ENCODE results near the gene LDLRAD3. TPM values are rescaled to one million over a fixed set of nuclear protein-coding genes. Genes with fewer than 3 reads are reported as not detected.

The LDLRAD3 gene
- polyA plus RNA-seq, 1 donor (not counting 4 experiments of a cell fraction or from before 2014, with no cell fraction given) = 13.1 TPM

- Histone ChIP-seq H3K27me3 (ENCODE audit: control insufficient read depth, extremely low read depth, insufficient read depth, low read length) (no peaks in the 10 kb centered on the region), H3K27ac (ENCODE audit: control insufficient read depth, insufficient read depth, low read length) (no peak overlapping the region), H3K9ac (ENCODE audit: control insufficient read depth, extremely low read depth, insufficient read depth, low read length) (no peak overlapping the region), H2AFZ (ENCODE audit: control insufficient read depth, low read length) (no peak overlapping the region), H3K4me3 (ENCODE audit: control insufficient read depth in 2 of 3, extremely low read depth in 1 of 3, insufficient read depth in 2 of 3, low read depth in 1 of 3, low read length in 3 of 3) (no peak overlapping the region), H4K20me1 (ENCODE audit: control insufficient read depth, extremely low read depth, insufficient read depth, low read length) (no peaks in the 10 kb centered on the region), H3K36me3 (ENCODE audit: control insufficient read depth in 2 of 2, extremely low read depth in 1 of 2, insufficient read depth in 2 of 2, low read length in 2 of 2) (peaks cover 0 to 8% of the 10 kb centered on the region in 2 experiments), H3K9me3 (ENCODE audit: control insufficient read depth, low read depth, low read length) (no peaks in the 10 kb centered on the region), H3K4me2 (ENCODE audit: control insufficient read depth, extremely low read depth, insufficient read depth, low read depth, low read length) (no peak overlapping the region), H3K79me2 (ENCODE audit: control insufficient read depth, insufficient read depth, low read length) (no peaks in the 10 kb centered on the region), H3K9me1 (ENCODE audit: control insufficient read depth, extremely low read depth, insufficient read depth, low read length) (no peaks in the 10 kb centered on the region), H3K4me1 (ENCODE audit: control insufficient read depth, extremely low read depth, insufficient read depth, low read length) (no peaks in the 10 kb centered on the region)
- FAIRE-seq (no peak), DNase-seq (ENCODE audit: low read depth, low spot score) (no peak)
- dilution Hi-C loops (cut with MboI; ENCODE audit: extremely low pct_ligation_motif_present, low sequenced_read_pairs) = no loop called here
- TF ChIP-seq EZH2 (IDR thresholded peaks at IDR 0.05; ENCODE audit: low read length) = no peak
- no peak for TF ChIP-seq CTCF (optimal IDR thresholded peaks at IDR 0.05 in 1 of 3, IDR thresholded peaks at IDR 0.05 in 1 of 3, conservative IDR thresholded peaks at IDR 0.05 in 1 of 3; ENCODE audit: extremely low read depth in 1 of 3, insufficient read depth in 2 of 3, low read length in 3 of 3)
Measured at GRCh38 chr11:36234825-36235224, 291.0 kb downstream of the LDLRAD3 start.

GRCh38 chr11:36235750-36236149 is 291.9 kb downstream of the LDLRAD3 start:
- no peak for FAIRE-seq

More at GRCh38 chr11:36235750-36236149, 291.9 kb downstream of the LDLRAD3 start:
- dilution Hi-C loops (cut with MboI; ENCODE audit: extremely low pct_ligation_motif_present, low sequenced_read_pairs) = no loop called here
- Histone ChIP-seq H3K27me3 (ENCODE audit: control insufficient read depth, extremely low read depth, insufficient read depth, low read length) (no peaks in the 10 kb centered on the region), H3K9me1 (ENCODE audit: control insufficient read depth, extremely low read depth, insufficient read depth, low read length) (no peaks in the 10 kb centered on the region), H3K4me1 (ENCODE audit: control insufficient read depth, extremely low read depth, insufficient read depth, low read length) (peaks cover 3% of the 10 kb centered on the region), H3K36me3 (ENCODE audit: control insufficient read depth in 2 of 2, extremely low read depth in 1 of 2, insufficient read depth in 2 of 2, low read length in 2 of 2) (peaks cover 0 to 3% of the 10 kb centered on the region in 2 experiments), H3K4me3 (ENCODE audit: control insufficient read depth in 2 of 3, extremely low read depth in 1 of 3, insufficient read depth in 2 of 3, low read depth in 1 of 3, low read length in 3 of 3) (no peak overlapping the region), H4K20me1 (ENCODE audit: control insufficient read depth, extremely low read depth, insufficient read depth, low read length) (no peaks in the 10 kb centered on the region), H3K4me2 (ENCODE audit: control insufficient read depth, extremely low read depth, insufficient read depth, low read depth, low read length) (no peak overlapping the region), H3K79me2 (ENCODE audit: control insufficient read depth, insufficient read depth, low read length) (no peaks in the 10 kb centered on the region), H3K9me3 (ENCODE audit: control insufficient read depth, low read depth, low read length) (no peaks in the 10 kb centered on the region), H3K27ac (ENCODE audit: control insufficient read depth, insufficient read depth, low read length) (no peak overlapping the region), H3K9ac (ENCODE audit: control insufficient read depth, extremely low read depth, insufficient read depth, low read length) (no peak overlapping the region), H2AFZ (ENCODE audit: control insufficient read depth, low read length) (no peak overlapping the region)
- DNase-seq (ENCODE audit: low read depth, low spot score) = no peak
- no peak for TF ChIP-seq CTCF (optimal IDR thresholded peaks at IDR 0.05 in 1 of 3, IDR thresholded peaks at IDR 0.05 in 1 of 3, conservative IDR thresholded peaks at IDR 0.05 in 1 of 3; ENCODE audit: extremely low read depth in 1 of 3, insufficient read depth in 2 of 3, low read length in 3 of 3)
- TF ChIP-seq EZH2 (IDR thresholded peaks at IDR 0.05; ENCODE audit: low read length) = no peak

Data from keratinocyte (primary cell).